Nucleus accumbens (tissue), 56 donors: ENCODE results near the gene PIM1.

Source experiments
- DNase-seq, 56 donors: peaks; one replicate each; lab custom pipeline; 2025; lab: John Stamatoyannopoulos, UW

Gene PIM1

DNA sequence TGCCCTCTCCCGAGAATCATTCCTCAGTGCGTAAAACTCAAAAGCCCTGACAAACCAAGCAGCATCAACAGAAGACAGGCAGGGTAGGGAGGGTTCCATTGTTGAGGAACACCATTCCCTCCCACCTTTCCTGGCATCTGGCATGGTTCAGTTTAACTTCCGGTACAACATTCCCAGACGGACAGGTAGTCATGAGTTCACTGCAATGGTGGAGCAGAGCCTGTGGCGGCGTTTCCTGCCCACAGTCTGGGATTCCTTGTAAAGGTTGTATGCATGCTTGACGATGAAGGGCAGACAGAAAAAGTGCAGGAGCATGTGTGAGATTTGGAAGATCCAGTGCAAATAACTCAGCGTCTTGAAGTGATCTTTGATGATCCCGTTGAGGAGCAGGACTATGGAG lies 42.3 kb downstream of the PIM1 start:
- no peak for DNase-seq

GRCh38 chr6:37218061-37218460 lies 48.1 kb downstream of the PIM1 start:
- no peak for DNase-seq

DNA sequence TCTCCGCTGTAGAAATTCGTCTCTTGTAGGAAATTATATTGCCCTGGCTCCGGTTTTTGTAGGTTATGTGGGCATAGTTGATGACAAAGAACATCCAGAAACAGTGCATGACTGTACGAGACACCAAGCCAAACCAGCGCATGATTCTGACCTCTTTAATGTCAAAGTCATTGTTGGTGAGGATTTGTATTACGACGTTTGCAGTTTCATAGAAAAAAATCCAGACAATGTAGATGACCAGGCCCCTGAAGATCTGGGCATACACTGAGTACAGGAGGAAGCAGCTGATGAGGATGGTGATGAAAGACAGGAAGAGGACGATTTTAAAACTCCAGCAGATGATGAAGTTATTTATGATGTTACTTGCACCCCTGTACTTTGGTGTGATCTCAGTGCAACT lies 48.6 kb downstream of the PIM1 start:
- no peak for DNase-seq

DNA sequence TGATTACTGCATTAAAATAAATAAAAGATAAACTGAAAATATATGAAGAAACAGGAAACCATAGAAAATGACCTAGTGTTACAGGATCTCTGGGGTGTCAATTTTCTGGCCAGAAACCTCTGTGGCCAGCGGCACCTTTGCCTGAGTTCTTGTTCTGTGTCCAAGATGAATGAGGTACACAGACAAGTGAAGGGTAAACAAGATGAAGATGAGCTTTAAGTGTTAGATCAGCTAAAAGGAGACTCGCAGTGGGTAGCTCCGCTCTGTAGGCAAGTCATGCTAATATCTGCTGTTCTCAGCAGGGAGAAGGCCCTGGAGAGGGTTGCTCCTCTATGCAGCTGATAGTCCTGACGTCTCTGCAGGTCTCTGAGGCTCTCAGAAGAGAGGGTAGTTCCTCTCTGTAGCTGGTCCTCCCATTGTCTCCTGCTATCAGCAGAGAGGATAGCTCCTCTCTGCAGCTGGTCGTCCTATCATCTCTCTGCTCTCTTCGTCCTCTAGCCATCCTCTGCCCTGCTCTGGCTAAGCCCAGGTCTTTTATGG lies 51.7 kb downstream of the PIM1 start:
- no peak for DNase-seq

GRCh38 chr6:37222125-37222967 lies 52.4 kb downstream of the PIM1 start:
- peak in 33 of 56 donors; percentile 1 to 70 (median 22) for DNase-seq

DNA sequence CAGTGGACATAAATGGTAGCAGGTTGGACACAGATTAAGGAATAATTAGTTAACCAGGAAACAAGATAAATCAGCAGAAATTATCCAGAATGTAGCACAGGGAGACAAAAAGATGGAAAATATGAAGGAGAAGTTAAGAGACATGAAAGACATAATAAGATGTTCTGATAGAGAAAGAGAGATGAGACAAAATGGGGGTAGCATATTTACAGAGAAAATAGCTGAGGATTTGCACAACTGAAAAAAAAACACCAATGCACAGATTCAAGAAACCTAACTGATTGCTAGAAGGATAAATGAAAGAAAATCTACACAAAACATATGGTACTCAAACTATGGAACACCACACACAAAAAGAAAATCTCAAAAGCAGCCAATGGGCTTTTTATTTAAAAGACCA lies 53.0 kb downstream of the PIM1 start:
- DNase-seq, result no peak
